Activated CD4-positive, alpha-beta T cell treated with anti-CD3 and anti-CD28 coated beads, Interleukin-10, Interleukin-2, amounts not matched to agents 100 ng/mL and 50 ng/mL, durations not matched to agents 16 hours and 8 hours (primary cell): ENCODE data around the gene APOBEC3A.
"Not testable (repeated sequence)": the region's sequence is repeated elsewhere in the genome, so short reads cannot be mapped to it uniquely, and the experiment has no call there.

ENCODE experiments used
- DNase-seq: peaks from one replicate; pipeline ENCODE4 v3.0.0-alpha.2; 2020

The APOBEC3A gene

DNA sequence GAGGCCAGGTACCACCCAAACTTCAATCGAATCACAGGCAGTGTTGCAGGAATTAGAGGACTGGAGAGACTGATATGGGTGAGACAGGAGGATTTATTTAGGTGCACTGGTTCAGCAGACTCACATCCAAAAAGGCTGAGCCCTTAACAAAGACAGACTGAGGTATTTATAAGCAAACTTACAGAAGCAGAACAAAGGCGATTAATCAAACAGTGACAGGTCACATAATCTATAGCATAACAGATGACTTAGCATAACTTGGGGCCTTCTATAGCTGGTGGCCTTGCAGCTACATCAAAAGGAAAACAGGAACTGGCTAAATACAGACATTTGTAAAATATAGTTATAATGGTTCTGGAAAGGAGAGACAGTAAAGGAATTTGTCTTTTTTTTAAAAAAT, 26.8 kb downstream of the APOBEC3A start:
- no peak for DNase-seq

DNA sequence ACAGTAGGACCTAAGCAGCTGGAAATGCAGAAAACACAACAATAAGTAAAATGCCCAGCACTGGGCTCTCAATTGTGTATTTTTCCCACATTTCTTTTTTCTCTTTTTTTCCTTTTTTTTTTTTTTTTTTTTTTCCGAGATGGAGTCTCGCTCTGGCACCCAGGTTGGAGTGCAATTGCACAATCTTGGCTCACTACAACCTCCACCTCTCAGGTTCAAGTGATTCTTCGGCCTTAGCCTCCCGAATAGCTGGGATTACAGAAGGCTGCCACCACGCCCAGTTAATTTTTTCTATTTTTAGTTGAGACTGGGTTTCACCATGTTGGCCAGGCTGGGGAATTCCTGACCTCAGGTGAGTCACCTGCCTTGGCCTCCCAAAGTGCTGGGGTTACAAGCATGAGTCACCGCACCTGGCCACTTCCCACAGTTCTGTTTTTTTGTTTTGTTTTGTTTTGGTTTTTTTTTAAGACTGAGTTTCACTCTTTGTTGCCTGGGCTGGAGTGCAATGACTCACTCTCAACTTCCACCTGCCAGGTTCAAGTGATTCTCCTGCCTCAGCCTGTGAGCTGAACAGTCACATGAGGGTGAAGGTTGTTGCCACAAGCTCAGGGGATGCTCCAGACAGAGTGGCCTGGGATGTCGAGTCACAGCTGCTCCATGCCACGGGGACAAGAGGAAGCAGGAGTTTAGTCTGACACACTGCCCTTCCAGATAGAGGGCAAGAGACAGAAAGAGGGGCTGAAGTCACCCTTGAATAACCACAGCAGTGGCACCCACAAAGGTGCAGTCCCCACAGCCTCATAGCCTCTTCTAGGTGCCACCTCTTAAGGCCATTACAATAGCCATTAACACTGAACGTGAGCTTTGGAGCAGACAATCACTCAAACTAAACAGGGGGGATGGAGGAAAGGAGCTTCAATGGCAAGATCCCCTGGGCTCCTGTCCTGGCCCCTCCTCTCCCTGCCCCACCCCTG, 27.7 kb downstream of the APOBEC3A start:
- DNase-seq: peak; percentile 84

DNA sequence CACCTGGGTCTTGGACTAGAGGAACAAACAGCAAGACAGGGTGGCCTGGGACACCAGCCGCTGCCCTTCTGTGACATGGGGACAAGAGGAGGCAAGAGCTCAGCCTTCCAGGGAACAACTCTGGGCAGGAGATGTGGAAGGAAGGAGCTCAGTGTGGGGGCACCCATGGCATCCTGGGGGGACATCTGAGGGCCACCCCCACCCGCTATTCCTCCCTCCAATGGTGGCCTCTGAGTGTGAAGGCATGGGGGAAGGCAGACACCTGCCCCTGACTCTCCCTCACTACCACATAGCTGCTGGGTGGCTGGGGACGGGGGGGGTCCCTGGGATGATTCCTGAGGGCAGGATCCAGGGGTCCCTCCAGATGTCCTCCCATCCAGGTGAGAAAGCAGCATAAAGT, 29.2 kb downstream of the APOBEC3A start:
- no peak for DNase-seq

DNA sequence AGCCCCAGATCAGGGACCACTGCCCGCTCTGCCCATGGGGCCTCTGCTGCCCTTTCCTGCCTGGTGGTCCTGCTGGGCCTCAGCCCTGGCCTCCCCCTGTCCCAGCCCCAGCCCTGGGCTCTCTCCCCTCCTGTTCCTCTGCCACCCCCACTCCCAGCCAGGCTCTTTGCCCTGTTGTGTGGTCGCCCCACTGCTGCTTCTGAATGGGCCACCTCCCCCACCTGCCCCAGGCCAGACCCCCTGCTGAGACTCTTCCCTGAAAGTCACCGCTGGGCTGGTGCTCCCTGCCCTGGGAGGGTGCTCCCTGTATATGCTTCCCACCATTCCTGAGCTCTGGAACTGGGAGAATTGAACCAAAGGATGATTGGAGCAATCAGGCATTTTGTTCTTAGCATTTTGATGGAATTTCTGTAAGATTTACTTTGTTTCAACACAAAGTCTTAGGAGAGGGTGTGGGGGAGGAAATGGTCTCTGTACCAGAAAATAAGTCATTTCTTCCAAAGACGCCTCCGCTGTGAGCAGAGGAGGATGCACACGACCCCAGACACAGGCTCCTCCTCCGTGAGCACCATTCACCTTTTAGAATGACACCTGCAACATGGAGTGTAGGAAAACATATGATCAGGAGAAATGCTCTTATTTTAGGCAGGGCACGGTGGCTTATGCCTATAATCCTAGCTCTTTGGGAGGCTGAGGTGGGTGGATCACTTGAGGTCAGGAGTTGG, 29.9 kb downstream of the APOBEC3A start:
- DNase-seq: no peak

DNA sequence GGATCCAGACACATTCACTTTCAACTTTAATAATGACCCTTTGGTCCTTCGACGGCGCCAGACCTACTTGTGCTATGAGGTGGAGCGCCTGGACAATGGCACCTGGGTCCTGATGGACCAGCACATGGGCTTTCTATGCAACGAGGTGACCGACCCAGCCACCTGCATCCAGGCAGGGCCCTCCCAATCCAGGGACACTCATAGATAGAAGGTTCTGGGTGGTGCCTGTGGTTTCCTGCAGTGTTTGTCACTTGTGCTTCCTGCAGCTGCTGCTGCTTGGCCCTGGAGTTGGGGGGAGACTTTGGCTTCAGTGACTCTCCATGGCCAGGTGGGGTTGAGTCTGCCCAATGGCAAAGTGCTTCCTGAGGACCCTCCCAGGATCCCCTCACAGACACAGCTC, 32.1 kb downstream of the APOBEC3A start:
- no peak for DNase-seq

DNA sequence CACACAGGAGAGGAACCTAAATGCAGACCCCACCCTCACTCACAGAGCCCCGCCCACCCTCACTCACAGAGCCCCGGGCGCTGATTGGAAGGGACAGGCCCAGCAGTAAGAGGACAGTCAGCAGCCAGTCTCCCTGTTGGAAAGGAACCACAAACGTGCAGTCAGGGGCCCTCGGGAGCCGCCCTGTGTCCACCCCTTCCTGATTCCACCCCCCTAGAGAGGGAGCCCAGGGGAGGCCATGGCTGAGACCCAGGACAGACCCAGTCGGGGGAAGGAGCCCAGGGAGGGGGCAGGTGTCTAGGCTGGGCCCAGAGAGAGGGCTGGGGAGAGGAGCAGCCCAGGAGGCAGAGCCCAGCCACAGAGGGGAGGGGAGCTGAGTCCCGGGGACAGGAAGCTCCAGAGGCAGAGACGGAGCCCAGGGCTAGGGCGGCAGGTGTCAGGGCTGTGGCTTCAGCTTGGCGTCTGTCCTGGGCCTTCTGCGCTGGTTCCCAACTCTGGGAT, 35.5 kb downstream of the APOBEC3A start:
- DNase-seq: not testable (repeated sequence)

DNA sequence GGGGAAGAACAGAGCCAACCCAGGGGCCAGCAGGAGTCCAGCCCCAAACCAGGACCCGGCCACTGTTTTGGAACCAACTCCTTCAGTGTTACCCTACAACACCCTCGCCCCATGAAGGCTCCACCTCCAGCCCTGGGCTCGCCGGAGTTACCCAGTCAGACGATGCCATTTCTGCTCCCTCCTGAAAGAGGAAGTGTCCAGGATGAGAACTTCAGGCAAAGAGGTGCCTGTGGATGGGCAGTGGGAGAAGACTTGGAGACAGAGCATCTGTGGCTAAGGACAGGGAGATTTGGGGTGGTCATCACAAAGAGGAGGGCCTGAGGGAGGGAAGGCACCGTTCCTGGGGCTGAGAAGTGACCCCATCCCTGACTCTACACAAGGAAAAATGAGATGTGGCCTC, 38.7 kb downstream of the APOBEC3A start:
- no peak for DNase-seq

DNA sequence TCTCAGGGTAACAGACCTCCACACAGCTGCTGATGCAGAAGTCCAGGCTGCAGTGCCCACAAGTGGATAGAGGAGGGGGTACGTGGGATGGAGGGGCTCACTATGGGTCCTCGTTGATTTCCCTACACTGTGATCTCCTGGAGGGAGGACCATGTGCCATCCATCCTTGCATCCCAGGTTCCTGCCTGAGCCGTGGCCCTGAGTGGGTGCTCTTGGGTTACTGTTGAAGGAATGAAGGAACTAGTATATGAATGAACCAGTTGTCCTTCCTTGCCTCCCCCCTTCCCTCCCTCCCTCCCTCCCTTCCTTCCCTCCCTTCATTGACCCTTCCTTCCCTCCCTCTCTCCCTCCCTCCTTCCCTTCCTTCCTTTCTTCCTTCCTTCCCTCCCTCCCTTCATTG, 40.1 kb downstream of the APOBEC3A start:
- no peak for DNase-seq

DNA sequence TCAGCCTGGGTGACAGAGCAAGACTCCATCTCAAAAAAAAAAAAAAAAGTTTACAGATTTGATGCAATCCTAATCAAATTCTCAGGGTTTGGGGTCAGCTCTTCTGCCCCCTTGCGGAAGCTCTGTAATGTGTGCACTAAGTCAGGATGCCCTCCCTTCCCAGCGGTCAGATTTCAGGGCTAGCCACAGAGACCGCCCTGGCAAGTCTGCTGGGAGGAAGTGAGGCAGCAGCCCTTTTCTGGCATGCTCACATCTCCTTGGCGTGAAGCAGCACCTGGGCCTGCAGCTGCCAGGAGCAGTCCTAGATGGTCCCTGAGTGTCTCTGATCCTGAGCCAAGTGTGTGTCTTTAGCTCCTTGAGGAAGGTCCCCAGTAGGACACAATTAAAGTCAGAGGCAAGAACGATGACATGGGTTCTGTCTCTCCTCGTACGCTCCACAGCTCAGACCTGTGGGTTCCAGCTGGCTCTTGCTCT, 45.8 kb downstream of the APOBEC3A start:
- DNase-seq: peak; percentile 88

DNA sequence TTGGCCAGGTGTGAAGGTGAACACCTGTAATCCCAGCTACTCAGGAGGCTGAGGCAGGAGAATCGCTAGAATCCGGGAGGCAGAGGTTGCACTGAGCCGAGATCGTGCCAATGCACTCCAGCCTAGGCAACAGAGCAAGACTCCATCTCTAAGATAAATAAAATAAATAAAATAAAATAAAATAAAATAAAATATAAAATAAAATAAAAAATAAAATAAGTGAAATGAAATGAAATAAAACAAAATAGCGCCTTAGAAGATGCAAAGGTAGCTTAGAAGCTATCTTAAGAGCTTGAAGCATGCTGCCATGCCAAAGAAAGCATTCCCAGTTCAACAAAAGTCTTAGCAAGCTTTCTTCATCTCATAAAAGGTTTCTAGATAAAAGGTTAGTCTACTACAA, 49.8 kb downstream of the APOBEC3A start:
- DNase-seq: no peak

DNA sequence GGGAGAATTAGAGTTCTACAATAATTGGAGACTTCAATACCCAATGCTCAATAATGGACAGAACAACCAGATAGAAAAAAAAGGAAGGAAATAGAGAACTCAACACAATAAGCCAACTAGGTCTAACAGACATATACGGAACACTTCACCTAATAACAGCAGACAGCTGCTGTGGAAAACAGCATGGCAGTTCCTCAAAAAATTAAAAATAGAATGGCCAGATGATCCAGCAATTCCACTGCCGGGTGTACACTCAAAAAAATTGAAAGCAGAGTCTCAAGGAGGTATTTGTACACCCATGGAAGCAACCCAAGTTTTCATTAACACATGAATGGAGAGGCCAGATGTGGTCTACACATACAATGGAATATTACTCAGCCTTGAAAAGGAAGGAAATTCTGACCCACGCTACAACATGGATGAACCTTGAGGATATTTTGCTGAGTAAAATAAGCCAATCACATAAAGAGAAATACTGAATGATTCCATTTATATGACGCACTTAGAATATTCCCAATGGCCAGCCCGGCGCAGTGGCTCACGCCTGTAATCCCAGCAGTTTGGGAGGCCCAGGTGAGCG, 51.0 kb downstream of the APOBEC3A start:
- DNase-seq: not testable (repeated sequence)

DNA sequence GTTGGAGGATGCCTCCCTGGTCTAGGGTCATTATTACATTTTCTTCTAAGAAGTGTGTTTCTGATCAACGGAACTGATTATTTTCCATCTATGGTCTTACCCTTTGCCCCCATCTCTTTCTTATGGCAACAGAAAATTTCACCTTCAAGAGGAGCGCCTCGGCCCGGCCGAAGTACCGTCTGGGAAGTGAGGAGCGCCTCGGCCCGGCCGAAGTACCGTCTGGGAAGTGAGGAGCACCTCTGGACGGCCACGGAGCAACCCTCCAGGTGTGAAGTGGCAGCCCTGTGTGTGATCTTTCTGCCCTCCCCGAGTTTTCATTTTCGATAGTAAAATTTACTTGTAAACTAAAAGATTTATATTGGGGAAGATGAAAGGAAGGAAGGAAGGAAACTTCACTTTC, 53.5 kb downstream of the APOBEC3A start:
- no peak for DNase-seq
